Endometrium (tissue), 2 donors: Measurements from ENCODE around the gene TMEM255B.
"Not testable (repeated sequence)": the region's sequence is repeated elsewhere in the genome, so short reads cannot be mapped to it uniquely, and the experiment has no call there.

Source experiments
- FAIRE-seq: peaks from 2 replicates; lab custom pipeline; 2012; peaks lifted over from hg19 to GRCh38; lab: Jason Lieb, UNC
- donor health status: control.
- donor health status: control.

TMEM255B gene

GRCh38 chr13:113787694-113788093, 28.7 kb downstream of the TMEM255B start:
- no peak for FAIRE-seq

GRCh38 chr13:113788413-113789135, 29.5 kb downstream of the TMEM255B start:
- FAIRE-seq = no peak

- FAIRE-seq = no peak
Observed at GRCh38 chr13:113789167-113789566, 30.1 kb downstream of the TMEM255B start.

GRCh38 chr13:113789931-113790330, 30.9 kb downstream of the TMEM255B start:
- not testable (repeated sequence) for FAIRE-seq

GRCh38 chr13:113791226-113791625, 32.2 kb downstream of the TMEM255B start:
- no peak for FAIRE-seq

GRCh38 chr13:113791761-113792160, 32.7 kb downstream of the TMEM255B start:
- no peak for FAIRE-seq

GRCh38 chr13:113792236-113792770, 33.3 kb downstream of the TMEM255B start:
- no peak for FAIRE-seq

- FAIRE-seq = no peak
Observed at GRCh38 chr13:113792886-113793717, 34.1 kb downstream of the TMEM255B start.

- no peak for FAIRE-seq
Observed at GRCh38 chr13:113793718-113794085, 34.7 kb downstream of the TMEM255B start.

- FAIRE-seq = no peak
Observed at GRCh38 chr13:113794086-113794485, 35.1 kb downstream of the TMEM255B start.

GRCh38 chr13:113794764-113795173, 35.7 kb downstream of the TMEM255B start:
- no peak for FAIRE-seq

- not testable (repeated sequence) for FAIRE-seq
Observed at GRCh38 chr13:113795362-113795761, 36.3 kb downstream of the TMEM255B start.

- FAIRE-seq = no peak
Observed at GRCh38 chr13:113796211-113796963, 37.4 kb downstream of the TMEM255B start.

- no peak for FAIRE-seq
Observed at GRCh38 chr13:113796964-113797676, 38.1 kb downstream of the TMEM255B start.

GRCh38 chr13:113798200-113798811, 39.3 kb downstream of the TMEM255B start:
- no peak for FAIRE-seq

- no peak for FAIRE-seq
Observed at GRCh38 chr13:113800576-113800926, 41.5 kb downstream of the TMEM255B start.

- no peak for FAIRE-seq
Observed at GRCh38 chr13:113801289-113801961, 42.4 kb downstream of the TMEM255B start.

GRCh38 chr13:113802090-113802531, 43.1 kb downstream of the TMEM255B start:
- FAIRE-seq = no peak

- FAIRE-seq = no peak
Observed at GRCh38 chr13:113802761-113803160, 43.7 kb downstream of the TMEM255B start.

GRCh38 chr13:113803409-113804016, 44.5 kb downstream of the TMEM255B start:
- no peak for FAIRE-seq
